Lower leg skin (tissue), 4 donors: Measurements from ENCODE around the gene SLC16A6. TPM values are rescaled to one million over a fixed set of nuclear protein-coding genes. Genes with fewer than 3 reads are reported as not detected.

Source experiments
- DNase-seq, 2 donors: peaks; one replicate each; pipeline ENCODE4 v3.0.0-alpha.2; 2019; ENCODE audit warnings: low spot score in 2 of 2
- H3K4me3 ChIP-seq: fragments of 200-600 bp; sonication (generic); 2 replicates; pipeline ENCODE4 v1.5.1; 2017; ENCODE audit warnings: mild to moderate bottlenecking, low read depth; ENCODE audit not compliant: poor library complexity, severe bottlenecking
- CTCF ChIP-seq, 3 donors: fragments of 450-650 bp; IDR thresholded peaks; one replicate each; pipeline ENCODE4 v1.5.1; 2016; ENCODE audit warnings: antibody characterized with exemption in 3 of 3, mild to moderate bottlenecking in 3 of 3, moderate library complexity in 2 of 3
- POLR2A ChIP-seq, 2 donors: fragments of 450-650 bp; IDR thresholded peaks; one replicate each; pipeline ENCODE4 v1.6.1; 2016 to 2017; ENCODE audit warnings: antibody characterized with exemption in 2 of 2, mild to moderate bottlenecking in 1 of 2, moderate library complexity in 1 of 2
- WGBS, 2 donors: methylation state at CpG; one replicate each; pipeline ENCODE4 v1.1.5; 2018; 5-methylcytosine and 5-hydroxymethylcytosine counted together
- intact Hi-C: fragments of 100-400 bp; cut with DNase I; formaldehyde crosslinking; loops from one replicate; pipeline ENCODE4 v1.15.0; 2023; ENCODE audit warnings: low total_unique reads
- total RNA-seq, 4 donors: library from RNA; depleted of rRNA; stranded (reverse); fragments of >200 nt; gene quantifications; one replicate each; pipeline ENCODE4 v1.1.0, GENCODE V29; 2016

The SLC16A6 gene
- total RNA-seq, 4 donors from 2014 or later, result 2.7 to 10.3 (median 7.8) TPM

GRCh38 chr17:68304706-68305105, 13.8 kb upstream of the SLC16A6 start:
- no peak for TF ChIP-seq CTCF (IDR thresholded peaks at IDR 0.05)
- no peak for TF ChIP-seq POLR2A (IDR thresholded peaks at IDR 0.05)
- no peak for DNase-seq
- no peak overlapping the region for H3K4me3 ChIP-seq
- 93 to 96% methylated on average over 6 of the region's 6 CpGs for WGBS, 2 donors
- intact Hi-C loops, result no loop called here

- DNase-seq, result no peak
- intact Hi-C loops, result no loop called here
- TF ChIP-seq POLR2A (IDR thresholded peaks at IDR 0.05), result no peak
- 72 to 91% methylated on average over 4 of the region's 4 CpGs for WGBS, 2 donors
- no peak overlapping the region for H3K4me3 ChIP-seq
These were observed 11.7 kb upstream of the SLC16A6 start for GRCh38 chr17:68302666-68303065.

GRCh38 chr17:68302066-68302564, 11.2 kb upstream of the SLC16A6 start:
- 83 to 84% methylated on average over 10 of the region's 10 CpGs for WGBS, 2 donors
- H3K4me3 ChIP-seq, result no peak overlapping the region
- no peak for DNase-seq
- no peak for TF ChIP-seq POLR2A (IDR thresholded peaks at IDR 0.05)
- TF ChIP-seq CTCF (IDR thresholded peaks at IDR 0.05), result no peak
- intact Hi-C loops, result no loop called here

GRCh38 chr17:68301438-68301959, 10.6 kb upstream of the SLC16A6 start:
- DNase-seq, result no peak
- intact Hi-C loops, result no loop called here
- 67 to 69% methylated on average over 9 of the region's 9 CpGs for WGBS, 2 donors
- no peak for TF ChIP-seq POLR2A (IDR thresholded peaks at IDR 0.05)
- TF ChIP-seq CTCF (IDR thresholded peaks at IDR 0.05), result no peak
- H3K4me3 ChIP-seq, result no peak overlapping the region

GRCh38 chr17:68299817-68300216, 8.9 kb upstream of the SLC16A6 start:
- TF ChIP-seq POLR2A (IDR thresholded peaks at IDR 0.05) (no peak), CTCF (IDR thresholded peaks at IDR 0.05) (no peak)
- WGBS, 2 donors, result 100% methylated on average over 3 of the region's 3 CpGs
- no peak overlapping the region for H3K4me3 ChIP-seq
- no peak for DNase-seq
- intact Hi-C loops, result no loop called here

GRCh38 chr17:68298601-68299000, 7.7 kb upstream of the SLC16A6 start:
- TF ChIP-seq CTCF (IDR thresholded peaks at IDR 0.05) (no peak), POLR2A (IDR thresholded peaks at IDR 0.05) (no peak)
- intact Hi-C loops, result no loop called here

More at GRCh38 chr17:68298601-68299000, 7.7 kb upstream of the SLC16A6 start:
- DNase-seq, result no peak
- H3K4me3 ChIP-seq, result no peak overlapping the region
